RWPE2 (cell line): ENCODE results near the gene NOL11.
A peak's percentile ranks its signal among the peaks of the same experiment; 100 is the strongest.

Source experiments
- ATAC-seq: fragments of 200-7000 bp; cut with Tn5 transposase; 3 replicates; pipeline ENCODE4 v1.9.1; 2021; ENCODE audit warnings: low read depth
- DNase-seq: peaks from one replicate; pipeline ENCODE4 v3.0.0-alpha.2; 2020; ENCODE audit warnings: low spot score
- H3K27ac ChIP-seq: fragments of 450-650 bp; 2 replicates; pipeline ENCODE4 v1.5.1; 2017; ENCODE audit warnings: mild to moderate bottlenecking; ENCODE audit not compliant: poor library complexity, severe bottlenecking
- H3K27me3 ChIP-seq: fragments of 250-450 bp; sonication (Bioruptor Pico); 2 replicates; pipeline ENCODE4 v1.5.1; 2021; ENCODE audit warnings: mild to moderate bottlenecking, moderate library complexity; ENCODE audit not compliant: insufficient read depth, poor library complexity, severe bottlenecking
- H3K36me3 ChIP-seq: fragments of 250-450 bp; sonication (Bioruptor Pico); 2 replicates; pipeline ENCODE4 v1.5.1; 2020; ENCODE audit warnings: low read depth, mild to moderate bottlenecking, moderate library complexity
- H3K4me1 ChIP-seq: fragments of 250-450 bp; sonication (Bioruptor Pico); 2 replicates; pipeline ENCODE4 v1.5.1; 2021; ENCODE audit warnings: mild to moderate bottlenecking, moderate library complexity; ENCODE audit not compliant: insufficient read depth, poor library complexity, severe bottlenecking
- H3K4me3 ChIP-seq: fragments of 250-450 bp; sonication (Bioruptor Pico); 2 replicates; pipeline ENCODE4 v1.5.1; 2021; ENCODE audit warnings: mild to moderate bottlenecking, moderate library complexity; ENCODE audit not compliant: severe bottlenecking
- H3K9me3 ChIP-seq: fragments of 250-450 bp; sonication (Bioruptor Pico); 2 replicates; pipeline ENCODE4 v1.5.1; 2021; ENCODE audit warnings: mild to moderate bottlenecking, moderate library complexity; ENCODE audit not compliant: severe bottlenecking
- TF ChIP-seq, protein P1 (sequence below): fragments of 450-650 bp; IDR thresholded peaks from one replicate; pipeline ENCODE4 v1.5.1; 2017; ENCODE audit warnings: mild to moderate bottlenecking, moderate library complexity; ENCODE audit not compliant: poor library complexity, severe bottlenecking

NOL11 gene

DNA sequence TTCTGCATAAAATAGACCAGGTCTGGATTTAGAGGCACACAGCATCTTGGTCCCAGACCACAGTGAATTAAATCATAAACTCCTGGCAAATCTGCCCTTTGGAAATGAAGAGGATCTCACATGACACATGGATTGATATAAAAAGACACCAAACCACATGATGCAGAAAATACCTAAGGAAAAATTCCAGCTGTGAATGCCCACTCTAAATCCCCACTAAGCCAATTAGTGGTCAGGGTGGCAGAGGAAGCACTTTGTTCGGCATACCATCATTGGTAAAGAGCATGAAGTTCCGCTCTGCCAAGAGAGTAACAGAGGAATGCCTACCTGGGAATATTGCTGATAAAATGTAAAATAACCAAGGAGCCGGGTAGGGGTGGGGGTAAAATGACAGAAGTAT is 32.4 kb upstream of the NOL11 start:
- Histone ChIP-seq H3K27ac (no peak overlapping the region), H3K9me3 (no peaks in the 10 kb centered on the region), H3K4me3 (no peak overlapping the region), H3K36me3 (peaks cover 9% of the 10 kb centered on the region; the same call in 1 of the 2 replicates), H3K4me1 (no peaks in the 10 kb centered on the region), H3K27me3 (no peaks in the 10 kb centered on the region)
- DNase-seq: no peak
- ATAC-seq: no peak
- TF ChIP-seq, protein P1, sequence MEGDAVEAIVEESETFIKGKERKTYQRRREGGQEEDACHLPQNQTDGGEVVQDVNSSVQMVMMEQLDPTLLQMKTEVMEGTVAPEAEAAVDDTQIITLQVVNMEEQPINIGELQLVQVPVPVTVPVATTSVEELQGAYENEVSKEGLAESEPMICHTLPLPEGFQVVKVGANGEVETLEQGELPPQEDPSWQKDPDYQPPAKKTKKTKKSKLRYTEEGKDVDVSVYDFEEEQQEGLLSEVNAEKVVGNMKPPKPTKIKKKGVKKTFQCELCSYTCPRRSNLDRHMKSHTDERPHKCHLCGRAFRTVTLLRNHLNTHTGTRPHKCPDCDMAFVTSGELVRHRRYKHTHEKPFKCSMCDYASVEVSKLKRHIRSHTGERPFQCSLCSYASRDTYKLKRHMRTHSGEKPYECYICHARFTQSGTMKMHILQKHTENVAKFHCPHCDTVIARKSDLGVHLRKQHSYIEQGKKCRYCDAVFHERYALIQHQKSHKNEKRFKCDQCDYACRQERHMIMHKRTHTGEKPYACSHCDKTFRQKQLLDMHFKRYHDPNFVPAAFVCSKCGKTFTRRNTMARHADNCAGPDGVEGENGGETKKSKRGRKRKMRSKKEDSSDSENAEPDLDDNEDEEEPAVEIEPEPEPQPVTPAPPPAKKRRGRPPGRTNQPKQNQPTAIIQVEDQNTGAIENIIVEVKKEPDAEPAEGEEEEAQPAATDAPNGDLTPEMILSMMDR: no peak

DNA sequence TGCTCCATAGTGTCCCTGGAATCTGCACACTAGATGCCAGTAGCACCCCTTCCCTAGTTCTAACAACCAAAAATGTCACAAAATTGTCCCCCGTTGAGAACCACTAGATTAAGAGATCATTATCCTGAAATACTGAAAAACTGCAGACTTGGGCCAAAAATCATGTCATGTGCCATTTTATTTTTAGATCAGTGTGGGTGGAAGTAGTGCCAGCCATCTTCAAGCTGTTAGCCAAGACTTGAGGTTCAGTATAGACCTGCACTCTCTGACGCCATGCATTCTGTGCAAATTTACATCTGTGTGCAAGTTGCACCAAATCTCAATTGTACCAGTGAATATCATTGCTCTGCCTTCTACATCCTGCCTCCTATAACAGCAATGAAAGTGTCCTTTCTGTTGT is 31.5 kb upstream of the NOL11 start:
- peaks cover 9% of the 10 kb centered on the region; the same call in 1 of the 2 replicates for H3K36me3 ChIP-seq
- no peak for DNase-seq
- H3K27me3 ChIP-seq: no peaks in the 10 kb centered on the region
- TF ChIP-seq, protein P1: no peak
- H3K4me1 ChIP-seq: no peaks in the 10 kb centered on the region
- no peak overlapping the region for H3K27ac ChIP-seq
- no peak for ATAC-seq
- H3K9me3 ChIP-seq: no peaks in the 10 kb centered on the region
- H3K4me3 ChIP-seq: no peak overlapping the region

GRCh38 chr17:67687511-67687910 is 30.2 kb upstream of the NOL11 start:
- DNase-seq (no peak), ATAC-seq (no peak)
- no peaks in the 10 kb centered on the region for H3K27me3 ChIP-seq
- H3K9me3 ChIP-seq: no peaks in the 10 kb centered on the region
- TF ChIP-seq, protein P1: no peak
- H3K4me3 ChIP-seq: no peak overlapping the region
- peaks cover 11% of the 10 kb centered on the region; the same call in 1 of the 2 replicates for H3K36me3 ChIP-seq
- H3K4me1 ChIP-seq: no peaks in the 10 kb centered on the region
- H3K27ac ChIP-seq: no peak overlapping the region

- H3K9me3 ChIP-seq: no peaks in the 10 kb centered on the region
- DNase-seq: no peak
These were observed 28.1 kb upstream of the NOL11 start for GRCh38 chr17:67689534-67690177.

GRCh38 chr17:67693811-67694210 is 23.9 kb upstream of the NOL11 start:
- no peak overlapping the region for H3K4me3 ChIP-seq
- H3K4me1 ChIP-seq: peaks cover 3% of the 10 kb centered on the region
- no peak for DNase-seq
- TF ChIP-seq, protein P1: no peak
- ATAC-seq: no peak
- no peak overlapping the region for H3K27ac ChIP-seq
- peaks cover 10% of the 10 kb centered on the region; the same call in 1 of the 2 replicates for H3K36me3 ChIP-seq
- H3K27me3 ChIP-seq: no peaks in the 10 kb centered on the region
- H3K9me3 ChIP-seq: no peaks in the 10 kb centered on the region

More at GRCh38 chr17:67689534-67690177, 28.1 kb upstream of the NOL11 start:
- peaks cover 16% of the 10 kb centered on the region for H3K36me3 ChIP-seq
- TF ChIP-seq, protein P1: peak; percentile 88
- ATAC-seq: no peak
- H3K27ac ChIP-seq: no peak overlapping the region
- no peaks in the 10 kb centered on the region for H3K4me1 ChIP-seq
- no peak overlapping the region for H3K4me3 ChIP-seq
- no peaks in the 10 kb centered on the region for H3K27me3 ChIP-seq
